ENCODE measurements around the gene PTPRN2.

DNA sequence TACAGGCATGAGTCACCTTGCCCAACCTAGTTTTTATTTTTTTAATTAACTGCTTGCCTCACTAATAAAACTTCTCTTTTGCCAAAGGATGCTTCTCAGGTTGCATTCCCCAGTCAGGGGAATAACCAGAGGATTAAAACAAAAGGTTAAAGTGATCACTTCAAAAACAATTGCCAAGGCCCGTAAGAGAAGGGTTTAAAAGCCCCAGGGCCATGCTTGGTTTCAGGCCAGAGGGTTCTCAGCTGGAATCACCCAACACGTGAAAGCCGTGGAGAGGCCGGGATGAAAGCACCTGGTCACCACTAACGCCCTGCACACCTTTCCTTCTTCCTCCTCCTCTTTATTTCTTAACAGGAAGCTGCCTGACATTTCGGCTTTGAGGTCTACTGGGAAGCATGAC lies 587.5 kb downstream of the PTPRN2 start:
- no peak for TF ChIP-seq EP300 (IDR thresholded peaks at IDR 0.05)
- TF ChIP-seq, protein P1, sequence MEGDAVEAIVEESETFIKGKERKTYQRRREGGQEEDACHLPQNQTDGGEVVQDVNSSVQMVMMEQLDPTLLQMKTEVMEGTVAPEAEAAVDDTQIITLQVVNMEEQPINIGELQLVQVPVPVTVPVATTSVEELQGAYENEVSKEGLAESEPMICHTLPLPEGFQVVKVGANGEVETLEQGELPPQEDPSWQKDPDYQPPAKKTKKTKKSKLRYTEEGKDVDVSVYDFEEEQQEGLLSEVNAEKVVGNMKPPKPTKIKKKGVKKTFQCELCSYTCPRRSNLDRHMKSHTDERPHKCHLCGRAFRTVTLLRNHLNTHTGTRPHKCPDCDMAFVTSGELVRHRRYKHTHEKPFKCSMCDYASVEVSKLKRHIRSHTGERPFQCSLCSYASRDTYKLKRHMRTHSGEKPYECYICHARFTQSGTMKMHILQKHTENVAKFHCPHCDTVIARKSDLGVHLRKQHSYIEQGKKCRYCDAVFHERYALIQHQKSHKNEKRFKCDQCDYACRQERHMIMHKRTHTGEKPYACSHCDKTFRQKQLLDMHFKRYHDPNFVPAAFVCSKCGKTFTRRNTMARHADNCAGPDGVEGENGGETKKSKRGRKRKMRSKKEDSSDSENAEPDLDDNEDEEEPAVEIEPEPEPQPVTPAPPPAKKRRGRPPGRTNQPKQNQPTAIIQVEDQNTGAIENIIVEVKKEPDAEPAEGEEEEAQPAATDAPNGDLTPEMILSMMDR (IDR thresholded peaks at IDR 0.05) = no peak
- no peak for TF ChIP-seq POLR2AphosphoS5 (IDR thresholded peaks at IDR 0.05)

Measured in sigmoid colon (tissue), 4 donors.